Trophoblast cell (in vitro differentiated cells and primary cell): ENCODE measurements around the gene SIGLEC1.

Experiments
- DNase-seq, 2 donors: peaks; one replicate each; pipeline ENCODE4 v3.0.0-alpha.2; 2016
- H2AFZ ChIP-seq: 2 replicates; pipeline ENCODE4 v1.6.1; 2013; ENCODE audit warnings: low read length, moderate library complexity, mild to moderate bottlenecking; ENCODE audit not compliant: insufficient read depth, poor library complexity
- H2AK5ac ChIP-seq: 2 replicates; pipeline ENCODE4 v1.6.1; 2013; ENCODE audit warnings: mild to moderate bottlenecking, low read length
- H2BK120ac ChIP-seq: 2 replicates; pipeline ENCODE4 v1.6.1; 2013; ENCODE audit warnings: low read length, mild to moderate bottlenecking, moderate library complexity; ENCODE audit not compliant: insufficient read depth, poor library complexity
- H2BK12ac ChIP-seq: 2 replicates; pipeline ENCODE4 v1.6.1; 2013; ENCODE audit warnings: mild to moderate bottlenecking, low read length, moderate library complexity
- H2BK5ac ChIP-seq: 2 replicates; pipeline ENCODE4 v1.6.1; 2013; ENCODE audit warnings: low read length, low read depth, moderate library complexity, mild to moderate bottlenecking; ENCODE audit not compliant: poor library complexity
- H3K14ac ChIP-seq: 2 replicates; pipeline ENCODE4 v1.6.1; 2013; ENCODE audit warnings: mild to moderate bottlenecking, low read length
- H3K18ac ChIP-seq: 2 replicates; pipeline ENCODE4 v1.6.1; 2013; ENCODE audit warnings: mild to moderate bottlenecking, low read length
- H3K23ac ChIP-seq: 2 replicates; pipeline ENCODE4 v1.6.1; 2013; ENCODE audit warnings: low read length
- H3K27ac ChIP-seq: 2 replicates; pipeline ENCODE4 v1.5.1; 2013; ENCODE audit warnings: low read depth, mild to moderate bottlenecking, inconsistent platforms, low read length, moderate library complexity
- H3K27me3 ChIP-seq: 2 replicates; pipeline ENCODE4 v1.6.1; 2013; ENCODE audit warnings: inconsistent platforms, mild to moderate bottlenecking, low read length, moderate library complexity; ENCODE audit not compliant: insufficient read depth
- H3K36me3 ChIP-seq, 2 experiments: 1 replicate in 1 of 2; 2 replicates in 1 of 2; pipeline ENCODE4 v1.6.1; 2013; ENCODE audit warnings: low read length in 2 of 2, mild to moderate bottlenecking in 2 of 2, moderate library complexity in 1 of 2; ENCODE audit not compliant: insufficient read depth in 2 of 2, control insufficient read depth in 1 of 2
- H3K4ac ChIP-seq: 2 replicates; pipeline ENCODE4 v1.6.1; 2013; ENCODE audit warnings: low read depth, mild to moderate bottlenecking, low read length, moderate library complexity
- H3K4me1 ChIP-seq, 2 experiments: 1 replicate in 1 of 2; 2 replicates in 1 of 2; pipeline ENCODE4 v1.6.1; 2013; ENCODE audit warnings: low read length in 2 of 2, mild to moderate bottlenecking in 2 of 2, moderate library complexity in 1 of 2; ENCODE audit not compliant: insufficient read depth in 2 of 2, control insufficient read depth in 1 of 2
- H3K4me2 ChIP-seq: 2 replicates; pipeline ENCODE4 v1.6.1; 2013; ENCODE audit warnings: inconsistent platforms, mild to moderate bottlenecking, low read length, moderate library complexity
- H3K4me3 ChIP-seq: 2 replicates; pipeline ENCODE4 v1.5.1; 2013; ENCODE audit warnings: mild to moderate bottlenecking, low read depth, low read length, inconsistent platforms
- H3K79me1 ChIP-seq: one replicate; pipeline ENCODE4 v1.6.1; 2013; ENCODE audit warnings: low read length
- H3K79me2 ChIP-seq: 2 replicates; pipeline ENCODE4 v1.6.1; 2013; ENCODE audit warnings: low read length, mild to moderate bottlenecking; ENCODE audit not compliant: control insufficient read depth, insufficient read depth, poor library complexity
- H3K9ac ChIP-seq: 2 replicates; pipeline ENCODE4 v1.6.1; 2013; ENCODE audit warnings: mild to moderate bottlenecking, low read length
- H3K9me3 ChIP-seq: 2 replicates; pipeline ENCODE4 v1.6.1; 2013; ENCODE audit warnings: low read depth, mild to moderate bottlenecking, control low read depth, inconsistent platforms, low read length; ENCODE audit not compliant: insufficient read depth
- H4K12ac ChIP-seq: 2 replicates; pipeline ENCODE4 v1.6.1; 2013; ENCODE audit warnings: low read depth, mild to moderate bottlenecking, low read length, moderate library complexity
- H4K8ac ChIP-seq: 2 replicates; pipeline ENCODE4 v1.6.1; 2013; ENCODE audit warnings: low read depth, mild to moderate bottlenecking, low read length, moderate library complexity
- H4K91ac ChIP-seq: one replicate; pipeline ENCODE4 v1.6.1; 2013; ENCODE audit warnings: low read depth, mild to moderate bottlenecking, low read length, moderate library complexity
- WGBS: extraction: QIAGEN DNeasy Blood & Tissue Kit; methylation state at CpG from one replicate; pipeline ENCODE4 v1.1.7; 2013; ENCODE audit warnings: missing lambda C conversion rate; ENCODE audit not compliant: insufficient read length, insufficient coverage; ENCODE audit errors: extremely low coverage; 5-methylcytosine and 5-hydroxymethylcytosine counted together

Gene SIGLEC1

GRCh38 chr20:3721912-3722311 lies 9.5 kb upstream of the SIGLEC1 start:
- H3K79me2 ChIP-seq = no peaks in the 10 kb centered on the region
- H3K23ac ChIP-seq = no peak overlapping the region
- H2AFZ ChIP-seq = no peak overlapping the region
- no peak overlapping the region for H3K27ac ChIP-seq
- H3K79me1 ChIP-seq = no peaks in the 10 kb centered on the region
- no peak overlapping the region for H3K4ac ChIP-seq
- no peak overlapping the region for H3K14ac ChIP-seq
- no peak overlapping the region for H3K4me2 ChIP-seq
- no peak overlapping the region for H2AK5ac ChIP-seq
- H3K9ac ChIP-seq = no peak overlapping the region
- H4K12ac ChIP-seq = no peak overlapping the region
- no peak overlapping the region for H3K18ac ChIP-seq
- no peak overlapping the region for H2BK120ac ChIP-seq
- no peaks in the 10 kb centered on the region for H3K36me3 ChIP-seq
- H3K4me1 ChIP-seq = no peaks in the 10 kb centered on the region
- no peaks in the 10 kb centered on the region for H3K9me3 ChIP-seq
- H2BK5ac ChIP-seq = no peak overlapping the region
- no CpG with 5 or more reads among the region's 4 CpGs for WGBS
- H4K8ac ChIP-seq = no peak overlapping the region
- H2BK12ac ChIP-seq = no peak overlapping the region
- H4K91ac ChIP-seq = no peak overlapping the region
- no peak overlapping the region for H3K4me3 ChIP-seq
- H3K27me3 ChIP-seq = no peaks in the 10 kb centered on the region
- DNase-seq = no peak

- no peak overlapping the region for H4K8ac ChIP-seq
- no CpG with 5 or more reads among the region's 6 CpGs for WGBS
Observed at GRCh38 chr20:3720626-3721025, 8.2 kb upstream of the SIGLEC1 start.

GRCh38 chr20:3720068-3720467 lies 7.7 kb upstream of the SIGLEC1 start:
- Histone ChIP-seq H2AFZ (no peak overlapping the region), H4K8ac (no peak overlapping the region), H3K36me3 (no peaks in the 10 kb centered on the region), H3K18ac (no peak overlapping the region), H3K4me3 (no peak overlapping the region), H3K9me3 (no peaks in the 10 kb centered on the region), H3K79me2 (no peaks in the 10 kb centered on the region), H4K91ac (no peak overlapping the region), H2AK5ac (no peak overlapping the region), H4K12ac (no peak overlapping the region), H2BK12ac (no peak overlapping the region), H2BK120ac (no peak overlapping the region), H3K4me1 (no peaks in the 10 kb centered on the region), H3K14ac (no peak overlapping the region), H3K4me2 (no peak overlapping the region), H3K79me1 (no peaks in the 10 kb centered on the region), H3K9ac (no peak overlapping the region), H3K4ac (no peak overlapping the region), H2BK5ac (no peak overlapping the region), H3K27ac (no peak overlapping the region), H3K27me3 (no peaks in the 10 kb centered on the region), H3K23ac (no peak overlapping the region)
- no CpG with 5 or more reads among the region's 2 CpGs for WGBS
- no peak for DNase-seq

More at GRCh38 chr20:3720626-3721025, 8.2 kb upstream of the SIGLEC1 start:
- Histone ChIP-seq H3K4me1 (no peaks in the 10 kb centered on the region), H3K27ac (no peak overlapping the region), H3K79me2 (no peaks in the 10 kb centered on the region), H3K79me1 (no peaks in the 10 kb centered on the region), H3K9me3 (no peaks in the 10 kb centered on the region), H2AK5ac (no peak overlapping the region), H3K14ac (no peak overlapping the region), H3K4ac (no peak overlapping the region), H3K4me2 (no peak overlapping the region), H2BK120ac (no peak overlapping the region), H3K27me3 (no peaks in the 10 kb centered on the region), H2BK12ac (no peak overlapping the region), H2BK5ac (no peak overlapping the region), H2AFZ (no peak overlapping the region), H4K12ac (no peak overlapping the region), H3K36me3 (no peaks in the 10 kb centered on the region), H3K18ac (no peak overlapping the region), H3K23ac (no peak overlapping the region), H3K9ac (no peak overlapping the region), H3K4me3 (no peak overlapping the region), H4K91ac (no peak overlapping the region)
- DNase-seq = no peak

GRCh38 chr20:3719046-3719445 lies 6.6 kb upstream of the SIGLEC1 start:
- Histone ChIP-seq H3K23ac (no peak overlapping the region), H2BK12ac (no peak overlapping the region), H3K4me1 (no peaks in the 10 kb centered on the region), H3K27me3 (no peaks in the 10 kb centered on the region), H3K27ac (no peak overlapping the region), H2AFZ (no peak overlapping the region), H3K9ac (no peak overlapping the region), H3K79me2 (no peaks in the 10 kb centered on the region), H2AK5ac (no peak overlapping the region), H2BK5ac (no peak overlapping the region), H3K36me3 (no peaks in the 10 kb centered on the region), H4K12ac (no peak overlapping the region), H3K79me1 (no peaks in the 10 kb centered on the region), H2BK120ac (no peak overlapping the region), H3K4ac (no peak overlapping the region), H3K14ac (no peak overlapping the region), H4K91ac (no peak overlapping the region), H3K18ac (no peak overlapping the region), H3K4me2 (no peak overlapping the region), H3K4me3 (no peak overlapping the region), H3K9me3 (no peaks in the 10 kb centered on the region), H4K8ac (no peak overlapping the region)
- no peak for DNase-seq
- WGBS = no CpG with 5 or more reads among the region's 4 CpGs
